Measurements from ENCODE around the gene KRT28. TPM values are rescaled to one million over a fixed set of nuclear protein-coding genes. Genes with fewer than 3 reads are reported as not detected.

The KRT28 gene
- polyA plus RNA-seq, 3 donors = not detected

DNA sequence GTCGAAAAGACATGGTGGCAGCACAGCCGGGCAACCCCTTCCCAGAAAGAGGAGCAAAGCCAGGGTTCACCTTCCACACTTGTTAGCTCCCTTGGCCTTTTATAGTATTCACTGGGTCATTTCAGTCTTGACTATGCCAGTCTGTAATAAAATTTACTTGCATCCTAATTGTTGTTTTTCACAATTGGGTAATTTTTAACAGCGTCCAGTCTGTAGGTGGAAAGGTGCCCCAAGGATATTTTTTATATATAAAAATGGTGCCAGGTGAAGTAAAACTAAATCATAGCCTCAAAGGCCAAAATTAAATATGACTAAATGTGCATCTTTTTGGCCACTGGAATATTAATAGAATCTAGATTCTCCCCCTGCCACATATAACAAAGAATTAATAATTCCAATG is 27.7 kb downstream of the KRT28 start, which contains the start of gene KRT26:
Gene KRT26 (minus strand): TSS at position 101 of the 400 bp plus-strand sequence. CDS start 88 bp downstream, at position 13.
- Mint-ChIP-seq H3K4me1 (no peaks in the 10 kb centered on the region), H3K27me3 (ENCODE audit: low read depth in 3 of 3) (peaks cover 13 to 28% (median 15%) of the 10 kb centered on the region in 3 donors), H3K27ac (no peak within 1 kb of the TSS), H3K36me3 (no peaks in the 10 kb centered on the region), H3K4me3 (peak within 1 kb of the TSS in 1 of 2 donors; percentile 58), H3K9me3 (peaks cover 0 to 1% (median 0%) of the 10 kb centered on the region in 7 donors)
- Histone ChIP-seq H3K79me2 (ENCODE audit: insufficient read depth, low read length) (no peaks in the 10 kb centered on the region), H3K4me2 (replicated peaks; ENCODE audit: extremely low read depth, low read length, poor library complexity, severe bottlenecking) (no peak within 1 kb of the TSS), H3K9ac (ENCODE audit: insufficient read depth, low read length, poor library complexity, severe bottlenecking) (no peak within 1 kb of the TSS), H3K27ac (ENCODE audit: low read depth in 1 of 2, low read length in 2 of 2) (no peak within 1 kb of the TSS), H3K4me1 (ENCODE audit: control insufficient read depth in 1 of 2, insufficient read depth in 2 of 2, low read length in 2 of 2) (no peaks in the 10 kb centered on the region), H3K9me3 (replicated peaks in 1 of 2; ENCODE audit: control insufficient read depth in 1 of 2, insufficient read depth in 1 of 2, low read length in 2 of 2) (no peaks in the 10 kb centered on the region), H3K27me3 (ENCODE audit: control insufficient read depth in 2 of 2, insufficient read depth in 2 of 2, low read length in 2 of 2) (peaks cover 13 to 22% of the 10 kb centered on the region in 2 donors), H4K20me1 (ENCODE audit: insufficient read depth, low read length) (no peaks in the 10 kb centered on the region), H2AFZ (ENCODE audit: insufficient read depth, low read depth, low read length, poor library complexity, severe bottlenecking) (no peak within 1 kb of the TSS), H3K4me3 (replicated peaks in 1 of 3; ENCODE audit: low read depth in 2 of 3, low read length in 3 of 3) (no peak within 1 kb of the TSS), H3K36me3 (replicated peaks in 1 of 2; ENCODE audit: control insufficient read depth in 1 of 2, insufficient read depth in 2 of 2, low read length in 2 of 2) (no peaks in the 10 kb centered on the region)
- TF ChIP-seq, protein P1, sequence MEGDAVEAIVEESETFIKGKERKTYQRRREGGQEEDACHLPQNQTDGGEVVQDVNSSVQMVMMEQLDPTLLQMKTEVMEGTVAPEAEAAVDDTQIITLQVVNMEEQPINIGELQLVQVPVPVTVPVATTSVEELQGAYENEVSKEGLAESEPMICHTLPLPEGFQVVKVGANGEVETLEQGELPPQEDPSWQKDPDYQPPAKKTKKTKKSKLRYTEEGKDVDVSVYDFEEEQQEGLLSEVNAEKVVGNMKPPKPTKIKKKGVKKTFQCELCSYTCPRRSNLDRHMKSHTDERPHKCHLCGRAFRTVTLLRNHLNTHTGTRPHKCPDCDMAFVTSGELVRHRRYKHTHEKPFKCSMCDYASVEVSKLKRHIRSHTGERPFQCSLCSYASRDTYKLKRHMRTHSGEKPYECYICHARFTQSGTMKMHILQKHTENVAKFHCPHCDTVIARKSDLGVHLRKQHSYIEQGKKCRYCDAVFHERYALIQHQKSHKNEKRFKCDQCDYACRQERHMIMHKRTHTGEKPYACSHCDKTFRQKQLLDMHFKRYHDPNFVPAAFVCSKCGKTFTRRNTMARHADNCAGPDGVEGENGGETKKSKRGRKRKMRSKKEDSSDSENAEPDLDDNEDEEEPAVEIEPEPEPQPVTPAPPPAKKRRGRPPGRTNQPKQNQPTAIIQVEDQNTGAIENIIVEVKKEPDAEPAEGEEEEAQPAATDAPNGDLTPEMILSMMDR (IDR thresholded peaks at IDR 0.05) = no peak
- 100% methylated on average over 2 of the region's 3 CpGs for WGBS (ENCODE audit: insufficient coverage)
- no peak for DNase-seq
- intact Hi-C loops (cut with micrococcal nuclease) = no loop called here

GRCh38 chr17:40765657-40766056 is 34.1 kb downstream of the KRT28 start:
- Histone ChIP-seq H2AFZ (ENCODE audit: insufficient read depth, low read depth, low read length, poor library complexity, severe bottlenecking) (no peak overlapping the region), H3K4me2 (replicated peaks; ENCODE audit: extremely low read depth, low read length, poor library complexity, severe bottlenecking) (no peak overlapping the region), H4K20me1 (ENCODE audit: insufficient read depth, low read length) (no peaks in the 10 kb centered on the region), H3K27ac (ENCODE audit: low read depth in 1 of 2, low read length in 2 of 2) (no peak overlapping the region), H3K9ac (ENCODE audit: insufficient read depth, low read length, poor library complexity, severe bottlenecking) (no peak overlapping the region), H3K79me2 (ENCODE audit: insufficient read depth, low read length) (no peaks in the 10 kb centered on the region), H3K9me3 (replicated peaks in 1 of 2; ENCODE audit: control insufficient read depth in 1 of 2, insufficient read depth in 1 of 2, low read length in 2 of 2) (peaks cover 18 to 39% of the 10 kb centered on the region in 2 donors), H3K4me1 (ENCODE audit: control insufficient read depth in 1 of 2, insufficient read depth in 2 of 2, low read length in 2 of 2) (no peaks in the 10 kb centered on the region), H3K36me3 (replicated peaks in 1 of 2; ENCODE audit: control insufficient read depth in 1 of 2, insufficient read depth in 2 of 2, low read length in 2 of 2) (no peaks in the 10 kb centered on the region), H3K4me3 (replicated peaks in 1 of 3; ENCODE audit: low read depth in 2 of 3, low read length in 3 of 3) (no peak overlapping the region), H3K27me3 (ENCODE audit: control insufficient read depth in 2 of 2, insufficient read depth in 2 of 2, low read length in 2 of 2) (peaks cover 0 to 10% of the 10 kb centered on the region in 2 donors)
- Mint-ChIP-seq H3K9me3 (peaks cover 20 to 42% (median 33%) of the 10 kb centered on the region in 7 donors), H3K4me3 (peak overlapping the region in 1 of 2 donors; percentile 1), H3K4me1 (no peaks in the 10 kb centered on the region), H3K36me3 (no peaks in the 10 kb centered on the region), H3K27me3 (ENCODE audit: low read depth in 3 of 3) (peaks cover 6 to 17% (median 12%) of the 10 kb centered on the region in 3 donors), H3K27ac (no peak overlapping the region)
- intact Hi-C loops (cut with micrococcal nuclease) = no loop called here
- no peak for DNase-seq
- no CpG with 5 or more reads among the region's 2 CpGs for WGBS (ENCODE audit: insufficient coverage)
- TF ChIP-seq, protein P1 (IDR thresholded peaks at IDR 0.05) = no peak

Measured in CD14-positive monocyte (primary cell).